Activated CD8-positive, alpha-beta T cell treated with anti-CD3 and anti-CD28 coated beads for 36 hours (primary cell): ENCODE data around the gene SPOPL. TPM values are rescaled to one million over a fixed set of nuclear protein-coding genes. Genes with fewer than 3 reads are reported as not detected.
"Not testable (repeated sequence)": the region's sequence is repeated elsewhere in the genome, so short reads cannot be mapped to it uniquely, and the experiment has no call there.

ENCODE experiments used
- ATAC-seq: fragments of 200-7000 bp; cut with Tn5 transposase; one replicate; pipeline ENCODE4 v1.10.0; 2021; ENCODE audit warnings: mild to moderate bottlenecking, moderate library complexity
- CTCF ChIA-PET: fragments of 350-600 bp; sonication (Branson Sonifier 250); formaldehyde crosslinking; loops from one replicate; lab custom pipeline; 2021; ENCODE audit warnings: antibody characterized with exemption; lab: Charles Lee
- POLR2A ChIA-PET: fragments of 350-600 bp; sonication (Branson Sonifier 250); formaldehyde crosslinking; loops from one replicate; lab custom pipeline; 2021; ENCODE audit warnings: antibody characterized with exemption; lab: Charles Lee
- DNase-seq: peaks from one replicate; pipeline ENCODE4 v3.0.0-alpha.2; 2020
- H3K27ac Mint-ChIP-seq: one replicate; pipeline ENCODE4 v1.8.0; 2021; ENCODE audit warnings: mild to moderate bottlenecking, mixed read lengths
- H3K27me3 Mint-ChIP-seq: one replicate; pipeline ENCODE4 v1.8.0; 2021; ENCODE audit warnings: mixed read lengths
- H3K36me3 Mint-ChIP-seq: one replicate; pipeline ENCODE4 v1.8.0; 2021; ENCODE audit warnings: low read depth, mixed read lengths
- H3K4me1 Mint-ChIP-seq: one replicate; pipeline ENCODE4 v1.8.0; 2021; ENCODE audit warnings: low read depth, mixed read lengths
- H3K4me3 Mint-ChIP-seq: one replicate; pipeline ENCODE4 v1.8.0; 2021; ENCODE audit warnings: mild to moderate bottlenecking, moderate library complexity, mixed read lengths
- H3K9me3 Mint-ChIP-seq: one replicate; pipeline ENCODE4 v1.8.0; 2021; ENCODE audit warnings: mixed read lengths
- intact Hi-C: fragments of 100-400 bp; cut with micrococcal nuclease; formaldehyde crosslinking; loops from one replicate; pipeline ENCODE4 v1.10.0; 2022
- total RNA-seq, 2 experiments: library from RNA; stranded (reverse); gene quantifications; one replicate each; pipeline ENCODE4 v1.2.3, GENCODE V29; 2021
- TF ChIP-seq, protein P1 (sequence below): fragments of 200-600 bp; IDR thresholded peaks from one replicate; pipeline ENCODE4 v1.8.0; 2022; ENCODE audit warnings: antibody characterized with exemption, mild to moderate bottlenecking

Gene SPOPL
- total RNA-seq, 2 experiments from 2014 or later: 8.9 to 9.6 TPM

DNA sequence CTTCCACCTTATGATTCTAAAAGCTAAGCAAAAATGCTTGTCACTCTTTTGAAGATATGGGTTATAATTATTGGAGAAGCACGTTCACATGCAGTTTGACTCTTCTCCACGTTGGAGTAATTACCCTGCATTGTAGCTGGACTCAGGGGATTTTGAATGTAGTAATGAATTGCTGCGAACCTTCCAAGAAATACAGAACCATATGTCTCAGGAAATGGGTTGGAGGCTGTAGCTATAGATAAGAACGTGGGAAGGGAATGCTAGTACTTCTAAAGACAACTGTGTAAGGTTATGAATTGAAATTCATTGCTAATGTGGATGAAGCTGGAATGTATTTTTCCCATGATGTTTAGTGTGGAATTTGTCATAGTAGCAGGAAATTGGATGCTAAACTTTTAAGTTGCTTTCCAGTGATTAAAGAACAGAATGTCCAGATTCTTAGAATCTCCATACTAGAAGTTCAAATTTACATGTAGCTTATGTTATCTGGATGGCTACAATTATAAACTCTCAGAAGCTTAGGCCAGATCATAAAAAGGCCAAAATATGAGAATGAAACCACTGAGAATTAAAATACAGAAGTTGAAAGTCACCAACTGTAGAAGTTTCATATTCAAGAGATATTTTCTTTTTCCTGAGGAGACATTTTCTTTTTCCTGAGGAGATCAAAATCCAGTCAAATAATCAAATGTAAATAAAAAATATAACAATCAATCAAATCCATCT, 27.3 kb upstream of the SPOPL start:
- Mint-ChIP-seq H3K4me3 (no peak overlapping the region), H3K9me3 (no peaks in the 10 kb centered on the region), H3K27me3 (peaks cover 2% of the 10 kb centered on the region), H3K4me1 (no peaks in the 10 kb centered on the region), H3K27ac (no peak overlapping the region), H3K36me3 (no peaks in the 10 kb centered on the region)
- no peak for ATAC-seq
- no peak for DNase-seq
- CTCF ChIA-PET: no interaction called here
- intact Hi-C loops: no loop called here
- POLR2A ChIA-PET: no interaction called here
- TF ChIP-seq, protein P1, sequence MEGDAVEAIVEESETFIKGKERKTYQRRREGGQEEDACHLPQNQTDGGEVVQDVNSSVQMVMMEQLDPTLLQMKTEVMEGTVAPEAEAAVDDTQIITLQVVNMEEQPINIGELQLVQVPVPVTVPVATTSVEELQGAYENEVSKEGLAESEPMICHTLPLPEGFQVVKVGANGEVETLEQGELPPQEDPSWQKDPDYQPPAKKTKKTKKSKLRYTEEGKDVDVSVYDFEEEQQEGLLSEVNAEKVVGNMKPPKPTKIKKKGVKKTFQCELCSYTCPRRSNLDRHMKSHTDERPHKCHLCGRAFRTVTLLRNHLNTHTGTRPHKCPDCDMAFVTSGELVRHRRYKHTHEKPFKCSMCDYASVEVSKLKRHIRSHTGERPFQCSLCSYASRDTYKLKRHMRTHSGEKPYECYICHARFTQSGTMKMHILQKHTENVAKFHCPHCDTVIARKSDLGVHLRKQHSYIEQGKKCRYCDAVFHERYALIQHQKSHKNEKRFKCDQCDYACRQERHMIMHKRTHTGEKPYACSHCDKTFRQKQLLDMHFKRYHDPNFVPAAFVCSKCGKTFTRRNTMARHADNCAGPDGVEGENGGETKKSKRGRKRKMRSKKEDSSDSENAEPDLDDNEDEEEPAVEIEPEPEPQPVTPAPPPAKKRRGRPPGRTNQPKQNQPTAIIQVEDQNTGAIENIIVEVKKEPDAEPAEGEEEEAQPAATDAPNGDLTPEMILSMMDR: no peak

DNA sequence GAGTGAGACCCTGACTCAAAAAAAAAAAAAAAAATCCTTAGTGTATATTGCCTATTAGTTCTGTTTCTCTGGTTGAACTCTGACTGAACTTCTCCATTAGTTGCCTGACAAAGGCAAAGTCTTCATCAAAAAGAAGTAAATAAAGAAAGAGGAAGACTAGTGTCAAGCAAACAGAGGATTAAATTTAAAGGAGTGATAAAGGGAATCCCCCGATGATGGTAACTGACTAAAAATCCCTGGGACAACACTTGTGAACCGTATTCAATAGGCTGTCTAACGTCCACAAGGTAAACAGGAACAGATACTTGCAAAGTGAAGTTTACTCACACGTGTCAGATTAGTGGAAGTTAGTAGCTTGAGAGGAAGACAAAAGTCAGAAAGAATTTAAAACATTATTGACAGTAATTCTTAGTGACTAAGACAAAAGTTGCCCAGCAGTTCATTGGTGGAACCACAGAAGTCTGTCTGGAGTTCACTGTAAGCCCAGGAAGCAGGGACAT, 26.2 kb upstream of the SPOPL start:
- ATAC-seq (no peak), DNase-seq (no peak)
- H3K27me3 Mint-ChIP-seq: peaks cover 2% of the 10 kb centered on the region
- ChIA-PET POLR2A (no interaction called here), CTCF (no interaction called here)
- H3K27ac Mint-ChIP-seq: no peak overlapping the region
- TF ChIP-seq, protein P1: no peak
- H3K9me3 Mint-ChIP-seq: no peaks in the 10 kb centered on the region
- H3K4me1 Mint-ChIP-seq: no peaks in the 10 kb centered on the region
- intact Hi-C loops: no loop called here
- no peaks in the 10 kb centered on the region for H3K36me3 Mint-ChIP-seq
- no peak overlapping the region for H3K4me3 Mint-ChIP-seq

DNA sequence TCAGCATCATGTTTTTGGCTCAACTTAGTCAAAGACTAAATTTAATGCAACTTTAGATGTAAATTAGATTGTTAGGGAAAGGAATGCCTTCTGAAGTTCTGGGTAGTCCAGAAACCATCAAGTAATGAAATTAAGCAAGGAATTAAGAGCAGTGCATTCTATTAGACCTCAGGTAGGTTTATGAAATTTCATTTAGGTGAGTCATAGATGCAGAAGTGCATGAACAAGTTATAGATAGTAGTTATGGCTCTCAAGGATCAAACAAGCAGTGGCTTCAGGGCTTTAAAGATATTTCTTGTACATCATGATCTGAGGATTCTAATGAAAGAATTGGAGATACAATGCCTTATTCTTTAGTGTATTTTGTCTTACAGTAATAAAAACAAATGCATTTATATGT, 25.4 kb upstream of the SPOPL start:
- ChIA-PET POLR2A (no interaction called here), CTCF (no interaction called here)
- H3K36me3 Mint-ChIP-seq: no peaks in the 10 kb centered on the region
- H3K4me3 Mint-ChIP-seq: no peak overlapping the region
- DNase-seq (no peak), ATAC-seq (no peak)
- H3K27me3 Mint-ChIP-seq: peaks cover 2% of the 10 kb centered on the region
- H3K9me3 Mint-ChIP-seq: no peaks in the 10 kb centered on the region
- intact Hi-C loops: no loop called here
- TF ChIP-seq, protein P1: no peak
- no peak overlapping the region for H3K27ac Mint-ChIP-seq
- H3K4me1 Mint-ChIP-seq: no peaks in the 10 kb centered on the region

DNA sequence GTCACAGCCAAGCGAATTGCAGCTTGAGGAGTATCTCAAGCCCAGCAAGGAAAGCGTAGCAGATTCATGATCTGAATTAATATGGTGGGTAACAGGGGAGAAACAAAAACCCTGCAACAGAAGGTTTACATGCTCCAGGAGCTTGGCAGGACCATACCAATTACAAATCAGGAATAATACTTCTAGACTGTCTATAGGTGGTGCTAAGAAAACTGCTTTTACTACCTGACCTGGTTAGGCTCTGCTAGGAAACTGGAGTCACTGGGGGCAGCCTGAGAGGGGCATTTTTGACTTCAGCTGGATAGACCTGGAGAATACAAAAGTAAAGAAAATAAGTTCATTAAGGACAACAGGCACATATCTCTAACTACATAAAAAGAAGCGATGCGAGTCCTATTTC, 24.6 kb upstream of the SPOPL start:
- DNase-seq (no peak), ATAC-seq (no peak)
- no peaks in the 10 kb centered on the region for H3K36me3 Mint-ChIP-seq
- ChIA-PET POLR2A (no interaction called here), CTCF (no interaction called here)
- H3K9me3 Mint-ChIP-seq: no peaks in the 10 kb centered on the region
- no peak overlapping the region for H3K4me3 Mint-ChIP-seq
- no peak overlapping the region for H3K27ac Mint-ChIP-seq
- intact Hi-C loops: no loop called here
- H3K4me1 Mint-ChIP-seq: no peaks in the 10 kb centered on the region
- H3K27me3 Mint-ChIP-seq: peaks cover 2% of the 10 kb centered on the region
- TF ChIP-seq, protein P1: no peak

DNA sequence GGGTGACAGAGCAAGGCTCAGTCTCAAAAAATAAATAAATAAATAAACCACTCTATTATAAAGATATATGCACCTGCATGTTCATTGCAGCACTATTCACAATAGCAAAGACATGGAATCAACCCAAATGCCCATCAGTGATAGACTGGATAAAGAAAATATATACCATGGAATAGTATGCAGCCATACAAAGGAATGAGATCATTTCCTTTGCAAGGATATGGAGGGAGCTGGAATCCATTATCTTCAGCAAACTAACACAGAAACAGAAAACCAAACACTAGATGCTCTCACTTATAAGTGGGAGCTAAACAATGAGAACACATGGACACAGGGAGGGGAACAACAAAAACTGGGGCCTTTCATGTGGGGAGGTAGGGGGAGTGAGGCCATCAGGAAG, 18.8 kb upstream of the SPOPL start:
- H3K27ac Mint-ChIP-seq, POLR2A ChIA-PET, CTCF ChIA-PET, ATAC-seq, H3K27me3 Mint-ChIP-seq, H3K9me3 Mint-ChIP-seq, DNase-seq, H3K4me3 Mint-ChIP-seq, H3K4me1 Mint-ChIP-seq, H3K36me3 Mint-ChIP-seq, intact Hi-C loops: not testable (repeated sequence)
